Measurements from ENCODE around the gene CSTPP1.

- TF ChIP-seq, protein P1, sequence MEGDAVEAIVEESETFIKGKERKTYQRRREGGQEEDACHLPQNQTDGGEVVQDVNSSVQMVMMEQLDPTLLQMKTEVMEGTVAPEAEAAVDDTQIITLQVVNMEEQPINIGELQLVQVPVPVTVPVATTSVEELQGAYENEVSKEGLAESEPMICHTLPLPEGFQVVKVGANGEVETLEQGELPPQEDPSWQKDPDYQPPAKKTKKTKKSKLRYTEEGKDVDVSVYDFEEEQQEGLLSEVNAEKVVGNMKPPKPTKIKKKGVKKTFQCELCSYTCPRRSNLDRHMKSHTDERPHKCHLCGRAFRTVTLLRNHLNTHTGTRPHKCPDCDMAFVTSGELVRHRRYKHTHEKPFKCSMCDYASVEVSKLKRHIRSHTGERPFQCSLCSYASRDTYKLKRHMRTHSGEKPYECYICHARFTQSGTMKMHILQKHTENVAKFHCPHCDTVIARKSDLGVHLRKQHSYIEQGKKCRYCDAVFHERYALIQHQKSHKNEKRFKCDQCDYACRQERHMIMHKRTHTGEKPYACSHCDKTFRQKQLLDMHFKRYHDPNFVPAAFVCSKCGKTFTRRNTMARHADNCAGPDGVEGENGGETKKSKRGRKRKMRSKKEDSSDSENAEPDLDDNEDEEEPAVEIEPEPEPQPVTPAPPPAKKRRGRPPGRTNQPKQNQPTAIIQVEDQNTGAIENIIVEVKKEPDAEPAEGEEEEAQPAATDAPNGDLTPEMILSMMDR (optimal IDR thresholded peaks at IDR 0.05 in 1 of 3, IDR thresholded peaks at IDR 0.05 in 1 of 3, conservative IDR thresholded peaks at IDR 0.05 in 1 of 3; ENCODE audit: extremely low read depth in 1 of 3, insufficient read depth in 2 of 3, low read length in 3 of 3): peak; percentile 34 to 59 (median 50)
- TF ChIP-seq EZH2 (IDR thresholded peaks at IDR 0.05; ENCODE audit: low read length): no peak
These were observed 50.6 kb downstream of the CSTPP1 start for GRCh38 chr11:46987183-46987582.
